ENCODE results near the gene SLC5A10. TPM values are rescaled to one million over a fixed set of nuclear protein-coding genes. Genes with fewer than 3 reads are reported as not detected.

SLC5A10 gene
- total RNA-seq, 1 donor from 2014 or later, result 0.14 TPM

- Histone ChIP-seq H3K4me3 (ENCODE audit: insufficient read depth, low read depth, low read length) (no peak overlapping the region), H2AFZ (ENCODE audit: low read depth, low read length) (no peak overlapping the region), H3K27me3 (ENCODE audit: insufficient read depth, low read length) (peaks cover 3% of the 10 kb centered on the region), H3K79me2 (ENCODE audit: insufficient read depth, low read length) (no peaks in the 10 kb centered on the region), H4K20me1 (ENCODE audit: insufficient read depth, low read length) (no peaks in the 10 kb centered on the region), H3K4me2 (ENCODE audit: low read length) (no peak overlapping the region), H3K9ac (ENCODE audit: low read length) (no peak overlapping the region), H3K4me1 (ENCODE audit: insufficient read depth, low read length) (no peaks in the 10 kb centered on the region), H3K36me3 (ENCODE audit: insufficient read depth, low read length) (no peaks in the 10 kb centered on the region), H3K27ac (ENCODE audit: low read depth, low read length) (no peak overlapping the region), H3K9me3 (ENCODE audit: insufficient read depth, low read depth, low read length) (no peaks in the 10 kb centered on the region)
- DNase-seq (ENCODE audit: low read depth) (no peak), FAIRE-seq (no peak)
- H3K27me3 Mint-ChIP-seq (ENCODE audit: low read depth, unreplicated experiment), result peaks cover 37% of the 10 kb centered on the region
- H3K36me3 Mint-ChIP-seq (ENCODE audit: low read depth, unreplicated experiment), result no peaks in the 10 kb centered on the region
- H3K27ac Mint-ChIP-seq (ENCODE audit: unreplicated experiment), result no peak overlapping the region
- no peaks in the 10 kb centered on the region for H3K9me3 Mint-ChIP-seq (ENCODE audit: unreplicated experiment)
- no peak overlapping the region for H3K4me3 Mint-ChIP-seq (ENCODE audit: unreplicated experiment)
- H3K4me1 Mint-ChIP-seq (ENCODE audit: low read depth, unreplicated experiment), result peaks cover 4% of the 10 kb centered on the region
- TF ChIP-seq CTCF (IDR thresholded peaks at IDR 0.05; ENCODE audit: insufficient read depth, low read depth, low read length), result no peak
- TF ChIP-seq EZH2 (IDR thresholded peaks at IDR 0.05; ENCODE audit: insufficient read depth, low read length), result no peak
These were observed 69.7 kb downstream of the SLC5A10 start for GRCh38 chr17:19021622-19022083.

DNA sequence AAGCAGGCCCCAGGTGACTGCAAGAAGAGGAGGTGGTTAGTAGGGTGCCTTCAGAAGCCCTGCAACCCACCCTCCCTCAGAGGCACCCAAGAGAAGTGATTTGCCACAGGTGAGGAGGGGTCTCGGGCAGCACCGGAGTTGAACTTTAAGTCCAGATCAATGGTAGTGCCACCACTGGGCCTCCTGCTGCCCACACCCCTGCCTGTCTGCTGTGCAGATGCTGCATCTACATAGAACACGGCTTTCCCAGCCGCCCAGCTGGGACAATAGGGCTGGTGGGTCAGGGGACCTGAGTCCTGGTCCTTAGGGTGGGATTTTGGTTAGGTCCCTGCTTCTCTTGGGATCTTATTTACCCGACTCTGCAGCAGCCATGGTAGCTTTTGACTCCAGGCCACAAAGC lies 70.2 kb downstream of the SLC5A10 start:
- H3K27me3 Mint-ChIP-seq (ENCODE audit: low read depth, unreplicated experiment), result peaks cover 33% of the 10 kb centered on the region
- Histone ChIP-seq H3K79me2 (ENCODE audit: insufficient read depth, low read length) (no peaks in the 10 kb centered on the region), H3K27me3 (ENCODE audit: insufficient read depth, low read length) (peaks cover 3% of the 10 kb centered on the region), H3K36me3 (ENCODE audit: insufficient read depth, low read length) (no peaks in the 10 kb centered on the region), H3K27ac (ENCODE audit: low read depth, low read length) (no peak overlapping the region), H3K9ac (ENCODE audit: low read length) (no peak overlapping the region), H3K9me3 (ENCODE audit: insufficient read depth, low read depth, low read length) (no peaks in the 10 kb centered on the region), H2AFZ (ENCODE audit: low read depth, low read length) (no peak overlapping the region), H3K4me2 (ENCODE audit: low read length) (no peak overlapping the region), H3K4me1 (ENCODE audit: insufficient read depth, low read length) (no peaks in the 10 kb centered on the region), H4K20me1 (ENCODE audit: insufficient read depth, low read length) (no peaks in the 10 kb centered on the region), H3K4me3 (ENCODE audit: insufficient read depth, low read depth, low read length) (no peak overlapping the region)
- FAIRE-seq (no peak), DNase-seq (ENCODE audit: low read depth) (no peak)
- no peak overlapping the region for H3K27ac Mint-ChIP-seq (ENCODE audit: unreplicated experiment)
- H3K36me3 Mint-ChIP-seq (ENCODE audit: low read depth, unreplicated experiment), result no peaks in the 10 kb centered on the region
- peaks cover 4% of the 10 kb centered on the region for H3K4me1 Mint-ChIP-seq (ENCODE audit: low read depth, unreplicated experiment)
- H3K9me3 Mint-ChIP-seq (ENCODE audit: unreplicated experiment), result no peaks in the 10 kb centered on the region
- no peak overlapping the region for H3K4me3 Mint-ChIP-seq (ENCODE audit: unreplicated experiment)
- TF ChIP-seq CTCF (IDR thresholded peaks at IDR 0.05; ENCODE audit: insufficient read depth, low read depth, low read length) (no peak), EZH2 (IDR thresholded peaks at IDR 0.05; ENCODE audit: insufficient read depth, low read length) (no peak)

DNA sequence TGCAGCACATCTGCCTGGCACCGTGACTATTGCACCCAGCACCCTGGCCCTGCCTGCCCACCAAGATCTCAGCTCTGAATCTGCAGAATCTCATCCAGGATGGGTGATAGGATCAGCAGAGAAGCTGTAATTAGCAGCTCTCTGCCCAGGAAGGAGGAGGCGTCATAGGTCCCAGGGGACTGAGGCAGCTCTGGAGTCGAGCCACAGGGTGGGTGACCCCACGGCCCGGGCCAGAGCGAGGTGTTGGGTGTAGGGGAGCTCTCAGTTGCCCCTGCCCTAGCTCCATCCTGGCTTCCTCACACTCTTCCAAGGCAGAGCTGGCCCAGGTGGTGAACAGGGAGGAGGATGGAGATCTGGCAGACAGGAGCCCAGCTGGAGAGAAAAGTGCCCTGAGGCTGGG lies 70.8 kb downstream of the SLC5A10 start:
- Histone ChIP-seq H3K4me2 (ENCODE audit: low read length) (no peak overlapping the region), H3K79me2 (ENCODE audit: insufficient read depth, low read length) (no peaks in the 10 kb centered on the region), H2AFZ (ENCODE audit: low read depth, low read length) (no peak overlapping the region), H3K4me3 (ENCODE audit: insufficient read depth, low read depth, low read length) (no peak overlapping the region), H3K9ac (ENCODE audit: low read length) (no peak overlapping the region), H3K4me1 (ENCODE audit: insufficient read depth, low read length) (no peaks in the 10 kb centered on the region), H4K20me1 (ENCODE audit: insufficient read depth, low read length) (no peaks in the 10 kb centered on the region), H3K36me3 (ENCODE audit: insufficient read depth, low read length) (no peaks in the 10 kb centered on the region), H3K27ac (ENCODE audit: low read depth, low read length) (no peak overlapping the region), H3K9me3 (ENCODE audit: insufficient read depth, low read depth, low read length) (no peaks in the 10 kb centered on the region), H3K27me3 (ENCODE audit: insufficient read depth, low read length) (peaks cover 3% of the 10 kb centered on the region)
- Mint-ChIP-seq H3K4me1 (ENCODE audit: low read depth, unreplicated experiment) (peaks cover 4% of the 10 kb centered on the region), H3K36me3 (ENCODE audit: low read depth, unreplicated experiment) (no peaks in the 10 kb centered on the region), H3K9me3 (ENCODE audit: unreplicated experiment) (no peaks in the 10 kb centered on the region), H3K27ac (ENCODE audit: unreplicated experiment) (no peak overlapping the region), H3K4me3 (ENCODE audit: unreplicated experiment) (no peak overlapping the region), H3K27me3 (ENCODE audit: low read depth, unreplicated experiment) (peaks cover 30% of the 10 kb centered on the region)
- TF ChIP-seq CTCF (IDR thresholded peaks at IDR 0.05; ENCODE audit: insufficient read depth, low read depth, low read length) (no peak), EZH2 (IDR thresholded peaks at IDR 0.05; ENCODE audit: insufficient read depth, low read length) (no peak)
- FAIRE-seq (no peak), DNase-seq (ENCODE audit: low read depth) (no peak)
